OCI-M2 (cell line): ENCODE data around the gene PXDC1.

Experiments
- DNase-seq: peaks from one replicate; lab custom pipeline; 2025; ENCODE audit not compliant: unreplicated experiment; lab: John Stamatoyannopoulos, UW

The PXDC1 gene

GRCh38 chr6:3751077-3751729, at the start of gene PXDC1:
Gene PXDC1, minus strand, starts transcription at chr6:3751713. Its CDS starts 182 bp downstream, at chr6:3751531.
- no peak for DNase-seq

GRCh38 chr6:3800850-3801591, 49.5 kb upstream of the PXDC1 start:
- DNase-seq = no peak

- no peak for DNase-seq
Observed at GRCh38 chr6:3799719-3800118, 48.2 kb upstream of the PXDC1 start.

GRCh38 chr6:3798055-3798919, 46.8 kb upstream of the PXDC1 start:
- DNase-seq = no peak

- no peak for DNase-seq
Observed at GRCh38 chr6:3797231-3798054, 45.9 kb upstream of the PXDC1 start.

GRCh38 chr6:3796719-3797041, 45.2 kb upstream of the PXDC1 start:
- no peak for DNase-seq

- no peak for DNase-seq
Observed at GRCh38 chr6:3795836-3796718, 44.6 kb upstream of the PXDC1 start.

GRCh38 chr6:3794092-3794491, 42.6 kb upstream of the PXDC1 start:
- no peak for DNase-seq

GRCh38 chr6:3793545-3793944, 42.0 kb upstream of the PXDC1 start:
- no peak for DNase-seq

GRCh38 chr6:3791526-3792203, 40.2 kb upstream of the PXDC1 start:
- DNase-seq = no peak

- no peak for DNase-seq
Observed at GRCh38 chr6:3789896-3790558, 38.5 kb upstream of the PXDC1 start.

GRCh38 chr6:3789018-3789895, 37.7 kb upstream of the PXDC1 start:
- DNase-seq = no peak

GRCh38 chr6:3788408-3789017, 37.0 kb upstream of the PXDC1 start:
- DNase-seq = no peak

GRCh38 chr6:3786141-3786540, 34.6 kb upstream of the PXDC1 start:
- DNase-seq = no peak

GRCh38 chr6:3785745-3786098, 34.2 kb upstream of the PXDC1 start:
- no peak for DNase-seq

- DNase-seq = no peak
Observed at GRCh38 chr6:3784885-3785744, 33.6 kb upstream of the PXDC1 start.

- DNase-seq = no peak
Observed at GRCh38 chr6:3784423-3784822, 32.9 kb upstream of the PXDC1 start.
